GM23338 (cell line): ENCODE results near the gene MTMR6.

Experiments used
- CREB1 ChIP-seq: fragments of 250-450 bp; sonication (Bioruptor Pico); IDR thresholded peaks from 2 replicates; pipeline ENCODE4 v1.5.0; 2020; ENCODE audit warnings: low read depth, mild to moderate bottlenecking, moderate library complexity
- CTCF ChIP-seq, 2 experiments: fragments of 200-600 bp in 1 of 2; sonication (generic) in 1 of 2; conservative IDR thresholded peaks; 2 replicates each; pipeline versions ENCODE4 v1.5.1 to v1.6.1; 2016 to 2017; ENCODE audit warnings: antibody characterized with exemption in 2 of 2, low read depth in 2 of 2, mild to moderate bottlenecking in 2 of 2, moderate library complexity in 1 of 2
- ETS1 ChIP-seq: IDR thresholded peaks from 2 replicates; pipeline ENCODE4 v1.6.1; 2016; ENCODE audit warnings: antibody characterized with exemption
- EZH2 ChIP-seq: fragments of 200-600 bp; sonication (generic); IDR thresholded peaks from one replicate; pipeline ENCODE4 v1.8.0; 2017; ENCODE audit warnings: antibody characterized with exemption, mild to moderate bottlenecking, low read depth; ENCODE audit not compliant: unreplicated experiment
- EZH2phosphoT487 ChIP-seq: fragments of 200-600 bp; sonication (generic); IDR thresholded peaks from one replicate; pipeline ENCODE4 v1.8.1; 2018; ENCODE audit warnings: antibody characterized with exemption; ENCODE audit not compliant: unreplicated experiment
- JUNB ChIP-seq: IDR thresholded peaks from one replicate; pipeline ENCODE4 v1.6.1; 2016; ENCODE audit warnings: antibody characterized with exemption; ENCODE audit not compliant: unreplicated experiment
- NANOG ChIP-seq: IDR thresholded peaks from 2 replicates; pipeline ENCODE4 v1.6.1; 2016; ENCODE audit warnings: antibody characterized with exemption, borderline replicate concordance
- POLR2AphosphoS5 ChIP-seq: IDR thresholded peaks from 2 replicates; pipeline ENCODE4 v1.6.1; 2016; ENCODE audit warnings: antibody characterized with exemption, low read depth
- REST ChIP-seq: IDR thresholded peaks from one replicate; pipeline ENCODE4 v1.6.1; 2018; ENCODE audit warnings: antibody characterized with exemption; ENCODE audit not compliant: unreplicated experiment
- ZNF114 ChIP-seq: fragments of 250-450 bp; sonication (Bioruptor Pico); IDR thresholded peaks from 2 replicates; pipeline ENCODE4 v1.5.0; 2020; ENCODE audit warnings: mild to moderate bottlenecking, moderate library complexity
- ZNF331 ChIP-seq: fragments of 250-450 bp; sonication (Bioruptor Pico); IDR thresholded peaks from 2 replicates; pipeline ENCODE4 v1.5.0; 2020; ENCODE audit warnings: low read depth, mild to moderate bottlenecking, moderate library complexity

GRCh38 chr13:25227690-25228089 is 59.6 kb downstream of the MTMR6 start:
- no peak for TF ChIP-seq POLR2AphosphoS5
- no peak for TF ChIP-seq CTCF (conservative IDR thresholded peaks at IDR 0.05; ENCODE audit: low read depth in 2 of 2)
- no peak for TF ChIP-seq EZH2phosphoT487
- TF ChIP-seq EZH2, result no peak
- no peak for TF ChIP-seq REST
- no peak for TF ChIP-seq ZNF114 (CRISPR knock-in tag)
- TF ChIP-seq CREB1 (CRISPR knock-in tag), result no peak
- TF ChIP-seq ETS1, result no peak
- TF ChIP-seq JUNB, result no peak
- TF ChIP-seq ZNF331 (CRISPR knock-in tag), result no peak
- TF ChIP-seq NANOG, result no peak
